ENCODE results near the gene CLTC.
"Not testable (repeated sequence)": the region's sequence is repeated elsewhere in the genome, so short reads cannot be mapped to it uniquely, and the experiment has no call there.

CLTC gene

GRCh38 chr17:59634632-59635541 lies 15.2 kb downstream of the CLTC start:
- no peak for DNase-seq (ENCODE audit: low spot score)

GRCh38 chr17:59637611-59638310 lies 18.1 kb downstream of the CLTC start:
- no peak for DNase-seq (ENCODE audit: low spot score)

GRCh38 chr17:59638553-59638952 lies 18.9 kb downstream of the CLTC start:
- DNase-seq (ENCODE audit: low spot score): no peak

GRCh38 chr17:59641799-59642484 lies 22.2 kb downstream of the CLTC start:
- no peak for DNase-seq (ENCODE audit: low spot score)

GRCh38 chr17:59642565-59642964 lies 22.9 kb downstream of the CLTC start:
- DNase-seq (ENCODE audit: low spot score): no peak

- peak; percentile 37 for DNase-seq (ENCODE audit: low spot score)
Observed at GRCh38 chr17:59643159-59644140, 23.8 kb downstream of the CLTC start.

- no peak for DNase-seq (ENCODE audit: low spot score)
Observed at GRCh38 chr17:59647288-59647687, 27.6 kb downstream of the CLTC start.

- DNase-seq (ENCODE audit: low spot score): no peak
Observed at GRCh38 chr17:59649886-59650285, 30.2 kb downstream of the CLTC start.

- DNase-seq (ENCODE audit: low spot score): no peak
Observed at GRCh38 chr17:59650642-59651041, 30.9 kb downstream of the CLTC start.

GRCh38 chr17:59651346-59651745 lies 31.7 kb downstream of the CLTC start:
- no peak for DNase-seq (ENCODE audit: low spot score)

- DNase-seq (ENCODE audit: low spot score): peak; percentile 22
Observed at GRCh38 chr17:59652119-59652518, 32.4 kb downstream of the CLTC start.

- DNase-seq (ENCODE audit: low spot score): not testable (repeated sequence)
Observed at GRCh38 chr17:59656624-59657023, 36.9 kb downstream of the CLTC start.

- no peak for DNase-seq (ENCODE audit: low spot score)
Observed at GRCh38 chr17:59666235-59666634, 46.5 kb downstream of the CLTC start.

GRCh38 chr17:59668816-59669215 lies 49.1 kb downstream of the CLTC start:
- peak; percentile 76 for DNase-seq (ENCODE audit: low spot score)

- DNase-seq (ENCODE audit: low spot score): no peak
Observed at GRCh38 chr17:59669411-59669810, 49.7 kb downstream of the CLTC start.

- no peak for DNase-seq (ENCODE audit: low spot score)
Observed at GRCh38 chr17:59669944-59670343, 50.2 kb downstream of the CLTC start.

GRCh38 chr17:59671386-59671785 lies 51.7 kb downstream of the CLTC start:
- no peak for DNase-seq (ENCODE audit: low spot score)

- no peak for DNase-seq (ENCODE audit: low spot score)
Observed at GRCh38 chr17:59675231-59675630, 55.5 kb downstream of the CLTC start.

- peak; percentile 3 for DNase-seq (ENCODE audit: low spot score)
Observed at GRCh38 chr17:59676716-59677115, 57.0 kb downstream of the CLTC start.

- no peak for DNase-seq (ENCODE audit: low spot score)
Observed at GRCh38 chr17:59678918-59679317, 59.2 kb downstream of the CLTC start.

- DNase-seq (ENCODE audit: low spot score): peak; percentile 22
Observed at GRCh38 chr17:59680314-59680713, 60.6 kb downstream of the CLTC start.
